Measurements from ENCODE around the gene HOXD13. TPM values are rescaled to one million over a fixed set of nuclear protein-coding genes. Genes with fewer than 3 reads are reported as not detected.

HOXD13 gene
- total and polyA plus RNA-seq, 2 donors (not counting 3 experiments of a cell fraction or from before 2014, with no cell fraction given) = not detected

- H3K79me2 ChIP-seq (ENCODE audit: control insufficient read depth, insufficient read depth, low read length) = peaks cover 18% of the 10 kb centered on the region
- peak overlapping the region; percentile 67 for H3K27ac ChIP-seq (ENCODE audit: insufficient read depth, low read depth, low read length)
- POLR2A ChIA-PET = interaction anchor here (1.9 to 2.0 kb wide), 2 partner anchors 424 to 507 kb away, joined by 5 to 11 read pairs; no protein-coding TSS in a partner anchor
- CTCF ChIA-PET = interaction anchor here (0.6 to 10.1 kb wide), 12 partner anchors 8 to 1034 kb away, joined by 3 to 458 read pairs (median 5); partner anchors contain the start of gene HOXD9
- H3K4me1 ChIP-seq (ENCODE audit: control insufficient read depth, extremely low read depth, insufficient read depth, low read length) = peaks cover 46% of the 10 kb centered on the region
- FAIRE-seq = peak; percentile 52
- intact Hi-C loops (cut with micrococcal nuclease) = loop anchor here (2.0 kb wide), 1 partner anchor 1082 kb away; the partner anchor contains the start of gene HNRNPA3
- peak overlapping the region; percentile 99 for H3K4me2 ChIP-seq (ENCODE audit: insufficient read depth, low read length)
- TF ChIP-seq GATA2 (IDR thresholded peaks at IDR 0.05; ENCODE audit: insufficient read depth, insufficient read length, low read depth, low read length) (no peak), CTCF (IDR thresholded peaks at IDR 0.05; ENCODE audit: extremely low read depth in 1 of 2, insufficient read depth in 1 of 2, low read depth in 1 of 2, low read length in 2 of 2) (no peak), POLR2A (IDR thresholded peaks at IDR 0.05; ENCODE audit: low read depth, low read length) (peak; percentile 61), MAX (IDR thresholded peaks at IDR 0.05; ENCODE audit: insufficient read depth, insufficient read length) (no peak), POLR2AphosphoS5 (IDR thresholded peaks at IDR 0.05; ENCODE audit: insufficient read depth, low read depth, low read length) (peak; percentile 63), MYC (IDR thresholded peaks at IDR 0.05; ENCODE audit: low read depth, low read length) (no peak), EZH2 (IDR thresholded peaks at IDR 0.05; ENCODE audit: borderline replicate concordance, low read depth, low read length, severe bottlenecking) (no peak), JUN (IDR thresholded peaks at IDR 0.05; ENCODE audit: borderline replicate concordance, insufficient read depth, insufficient read length, low read depth) (no peak), FOS (IDR thresholded peaks at IDR 0.05; ENCODE audit: borderline replicate concordance, insufficient read depth, low read length) (peak; percentile 13)
- no peaks in the 10 kb centered on the region for H4K20me1 ChIP-seq (replicated peaks; ENCODE audit: control insufficient read depth, extremely low read depth, insufficient read depth, low read length)
- H3K4me3 ChIP-seq (replicated peaks in 1 of 3; ENCODE audit: insufficient read depth in 1 of 3, low read depth in 1 of 3, low read length in 3 of 3) = peak overlapping the region; percentile 43 to 93 (median 88)
- peak overlapping the region; percentile 90 for H3K9ac ChIP-seq (replicated peaks; ENCODE audit: extremely low read depth, insufficient read depth, low read length)
- no peaks in the 10 kb centered on the region for H3K36me3 ChIP-seq (ENCODE audit: control insufficient read depth in 2 of 2, extremely low read depth in 1 of 2, insufficient read depth in 2 of 2, low read length in 2 of 2)
- dilution Hi-C loops (cut with MboI; ENCODE audit: extremely low pct_ligation_motif_present, low sequenced_read_pairs) = loop anchor here (25.0 kb wide), 1 partner anchor 507 kb away; no protein-coding TSS in a partner anchor
- peak overlapping the region; percentile 80 for H2AFZ ChIP-seq (ENCODE audit: low read depth, low read length)
- peak; percentile 82 for DNase-seq (ENCODE audit: low read depth, low spot score)
- no peaks in the 10 kb centered on the region for H3K9me1 ChIP-seq (replicated peaks; ENCODE audit: control insufficient read depth, extremely low read depth, insufficient read depth, low read length)
- H3K9me3 ChIP-seq (replicated peaks; ENCODE audit: control insufficient read depth, insufficient read depth, low read length) = no peaks in the 10 kb centered on the region
- BruUV-seq (replicated peaks) = no TSS peak
- no peaks in the 10 kb centered on the region for H3K27me3 ChIP-seq (ENCODE audit: control insufficient read depth in 2 of 2, insufficient read depth in 2 of 2, low read length in 2 of 2)
Observed at GRCh38 chr2:176130147-176130956, 37.8 kb downstream of the HOXD13 start.
